HepG2 (cell line): ENCODE results near the gene MRFAP1L1. TPM values are rescaled to one million over a fixed set of nuclear protein-coding genes. Genes with fewer than 3 reads are reported as not detected.
A peak's percentile ranks its signal among the peaks of the same experiment; 100 is the strongest.

ENCODE experiments used
- ATF5 ChIP-seq: sonication (generic); formaldehyde crosslinking; IDR thresholded peaks from 2 replicates; pipeline ENCODE4 v1.4.0; 2020; ENCODE audit warnings: mild to moderate bottlenecking, low read depth, missing genetic modification reagents
- BRCA1 ChIP-seq: sonication (generic); formaldehyde crosslinking; IDR thresholded peaks from 2 replicates; pipeline ENCODE4 v1.4.0; 2020; ENCODE audit warnings: missing genetic modification reagents
- CBFB ChIP-seq: sonication (generic); formaldehyde crosslinking; IDR thresholded peaks from 2 replicates; pipeline ENCODE4 v1.4.0; 2020; ENCODE audit warnings: missing genetic modification reagents
- E2F5 ChIP-seq: sonication (generic); formaldehyde crosslinking; conservative IDR thresholded peaks from 2 replicates; pipeline ENCODE4 v1.4.0; 2020; ENCODE audit warnings: missing genetic modification reagents
- ELF4 ChIP-seq: sonication (generic); formaldehyde crosslinking; IDR thresholded peaks from 2 replicates; pipeline ENCODE4 v1.5.0; 2020; ENCODE audit warnings: missing genetic modification reagents, mild to moderate bottlenecking, moderate library complexity, borderline replicate concordance
- ETV5 ChIP-seq: IDR thresholded peaks from 2 replicates; pipeline ENCODE4 v1.6.1; 2018; ENCODE audit warnings: missing biosample characterization, missing genetic modification reagents, inconsistent platforms, borderline replicate concordance
- KLF15 ChIP-seq: sonication (generic); formaldehyde crosslinking; IDR thresholded peaks from 2 replicates; pipeline ENCODE4 v1.8.1; 2023; ENCODE audit warnings: borderline replicate concordance, mild to moderate bottlenecking, inconsistent platforms, missing genetic modification reagents, mixed read lengths
- MTA1 ChIP-seq: sonication (generic); formaldehyde crosslinking; IDR thresholded peaks from 2 replicates; pipeline ENCODE4 v1.4.0; 2020; ENCODE audit warnings: missing genetic modification reagents, mild to moderate bottlenecking, borderline replicate concordance
- PRMT3 ChIP-seq: sonication (generic); formaldehyde crosslinking; IDR thresholded peaks from 2 replicates; pipeline ENCODE4 v1.8.1; 2022; ENCODE audit warnings: low read depth, mild to moderate bottlenecking, moderate library complexity, missing genetic modification reagents, borderline replicate concordance
- ZGPAT ChIP-seq: IDR thresholded peaks from 2 replicates; pipeline ENCODE4 v1.6.1; 2016; ENCODE audit warnings: mild to moderate bottlenecking
- ZKSCAN1 ChIP-seq: fragments of 150-350 bp; IDR thresholded peaks from 2 replicates; pipeline ENCODE4 v1.6.1; 2014; ENCODE audit warnings: low read length
- ZNF34 ChIP-seq: sonication (generic); formaldehyde crosslinking; IDR thresholded peaks from 2 replicates; pipeline ENCODE4 v1.4.0; 2020; ENCODE audit warnings: mild to moderate bottlenecking, missing genetic modification reagents, borderline replicate concordance
- ZNF382 ChIP-seq: sonication (generic); formaldehyde crosslinking; IDR thresholded peaks from 2 replicates; pipeline ENCODE4 v1.5.0; 2020; ENCODE audit warnings: missing genetic modification reagents, mild to moderate bottlenecking, borderline replicate concordance
- ZNF460 ChIP-seq: sonication (generic); formaldehyde crosslinking; IDR thresholded peaks from 2 replicates; pipeline ENCODE4 v1.5.1; 2020; ENCODE audit warnings: missing genetic modification reagents, mild to moderate bottlenecking, borderline replicate concordance
- polyA plus RNA-seq, 8 experiments: library from polyadenylated mRNA; depleted of rRNA in 3 of 8; stranded (reverse) in 7 of 8; unstranded in 1 of 8; fragments of >200 nt; fragmentation: Illumina TruSeq in 4 of 8; extraction: Trizol in 4 of 8; gene quantifications; 2 replicates each; pipeline versions ENCODE4 v1.2.1 to v1.2.3, GENCODE V29; 2011 to 2016; ENCODE audit warnings: low read depth in 4 of 8, missing spikeins in 1 of 8, mixed read lengths in 1 of 8; ENCODE audit not compliant: insufficient read depth in 1 of 8
- total RNA-seq, 5 experiments: library from RNA; depleted of rRNA; stranded (reverse); fragments of >200 nt; fragmentation: Illumina TruSeq; extraction: Trizol; gene quantifications; 2 replicates each; pipeline ENCODE4 v1.2.3, GENCODE V29; 2016; ENCODE audit warnings: low read depth in 1 of 5
- TF ChIP-seq, protein P1 (sequence below): IDR thresholded peaks from 2 replicates; pipeline ENCODE4 v1.6.1; 2016; ENCODE audit warnings: missing compliant biosample characterization, missing genetic modification reagents, borderline replicate concordance
- TF ChIP-seq, protein P2 (sequence below): sonication (generic); formaldehyde crosslinking; IDR thresholded peaks from 2 replicates; pipeline ENCODE4 v1.5.0; 2020; ENCODE audit warnings: mild to moderate bottlenecking, missing genetic modification reagents

MRFAP1L1 gene
- total and polyA plus RNA-seq, 2 of the 13 experiments (the other 11 are each of a cell fraction or from before 2014, with no cell fraction given), result 44.8 to 76.6 TPM

DNA sequence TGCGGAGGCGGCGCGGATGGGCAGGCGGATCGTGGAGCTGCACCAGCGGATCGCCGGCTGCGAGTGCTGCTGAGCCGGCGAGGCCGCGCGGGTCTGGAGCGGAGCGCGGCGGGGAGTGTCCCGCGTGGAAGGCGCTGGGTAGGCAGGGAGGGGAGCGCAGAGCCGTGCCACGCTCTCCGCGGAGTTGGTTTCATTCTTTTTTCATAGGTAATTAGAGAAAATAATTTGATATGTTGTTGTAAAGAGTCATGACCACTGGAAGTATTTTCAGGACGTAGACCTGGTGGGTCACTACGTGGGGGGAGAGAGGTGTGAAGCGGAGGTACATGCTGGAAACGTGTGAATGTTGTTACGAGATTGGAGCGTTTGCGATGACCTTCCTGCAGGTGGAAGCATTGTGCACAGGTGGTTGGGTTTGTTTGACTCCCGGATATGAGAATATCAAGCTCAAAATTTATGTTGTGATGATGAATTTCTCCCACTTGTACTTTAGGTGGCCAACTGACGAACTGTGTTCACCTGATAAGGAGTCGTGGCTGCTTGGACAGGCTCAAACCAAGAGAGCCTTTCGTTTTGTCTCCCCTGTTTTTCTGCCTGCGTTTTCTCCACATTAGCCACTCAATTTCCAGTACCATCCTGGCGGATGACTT is 35.0 kb downstream of the MRFAP1L1 start (continued):
- TF ChIP-seq, protein P1, sequence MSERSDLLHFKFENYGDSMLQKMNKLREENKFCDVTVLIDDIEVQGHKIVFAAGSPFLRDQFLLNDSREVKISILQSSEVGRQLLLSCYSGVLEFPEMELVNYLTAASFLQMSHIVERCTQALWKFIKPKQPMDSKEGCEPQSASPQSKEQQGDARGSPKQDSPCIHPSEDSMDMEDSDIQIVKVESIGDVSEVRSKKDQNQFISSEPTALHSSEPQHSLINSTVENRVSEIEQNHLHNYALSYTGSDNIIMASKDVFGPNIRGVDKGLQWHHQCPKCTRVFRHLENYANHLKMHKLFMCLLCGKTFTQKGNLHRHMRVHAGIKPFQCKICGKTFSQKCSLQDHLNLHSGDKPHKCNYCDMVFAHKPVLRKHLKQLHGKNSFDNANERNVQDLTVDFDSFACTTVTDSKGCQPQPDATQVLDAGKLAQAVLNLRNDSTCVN (CRISPR knock-in tag), result no peak
- TF ChIP-seq ATF5 (CRISPR knock-in tag), result no peak
- TF ChIP-seq MTA1 (CRISPR knock-in tag), result no peak
- TF ChIP-seq, protein P2, sequence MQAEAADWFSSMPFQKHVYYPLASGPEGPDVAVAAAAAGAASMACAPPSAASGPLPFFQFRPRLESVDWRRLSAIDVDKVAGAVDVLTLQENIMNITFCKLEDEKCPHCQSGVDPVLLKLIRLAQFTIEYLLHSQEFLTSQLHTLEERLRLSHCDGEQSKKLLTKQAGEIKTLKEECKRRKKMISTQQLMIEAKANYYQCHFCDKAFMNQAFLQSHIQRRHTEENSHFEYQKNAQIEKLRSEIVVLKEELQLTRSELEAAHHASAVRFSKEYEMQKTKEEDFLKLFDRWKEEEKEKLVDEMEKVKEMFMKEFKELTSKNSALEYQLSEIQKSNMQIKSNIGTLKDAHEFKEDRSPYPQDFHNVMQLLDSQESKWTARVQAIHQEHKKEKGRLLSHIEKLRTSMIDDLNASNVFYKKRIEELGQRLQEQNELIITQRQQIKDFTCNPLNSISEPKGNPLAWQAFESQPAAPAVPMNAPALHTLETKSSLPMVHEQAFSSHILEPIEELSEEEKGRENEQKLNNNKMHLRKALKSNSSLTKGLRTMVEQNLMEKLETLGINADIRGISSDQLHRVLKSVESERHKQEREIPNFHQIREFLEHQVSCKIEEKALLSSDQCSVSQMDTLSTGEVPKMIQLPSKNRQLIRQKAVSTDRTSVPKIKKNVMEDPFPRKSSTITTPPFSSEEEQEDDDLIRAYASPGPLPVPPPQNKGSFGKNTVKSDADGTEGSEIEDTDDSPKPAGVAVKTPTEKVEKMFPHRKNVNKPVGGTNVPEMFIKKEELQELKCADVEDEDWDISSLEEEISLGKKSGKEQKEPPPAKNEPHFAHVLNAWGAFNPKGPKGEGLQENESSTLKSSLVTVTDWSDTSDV, result no peak
- no peak for TF ChIP-seq ELF4 (CRISPR knock-in tag)
- no peak for TF ChIP-seq E2F5 (CRISPR knock-in tag)
- no peak for TF ChIP-seq ETV5
- TF ChIP-seq BRCA1 (CRISPR knock-in tag), result no peak
- TF ChIP-seq ZKSCAN1, result no peak
- TF ChIP-seq KLF15 (CRISPR knock-in tag), result no peak
- TF ChIP-seq CBFB, result no peak
- no peak for TF ChIP-seq ZNF382 (CRISPR knock-in tag)
- no peak for TF ChIP-seq ZNF34 (CRISPR knock-in tag)
- no peak for TF ChIP-seq ZGPAT (CRISPR knock-in tag)
- 0 out of 2 replicates have a peak, but pooled peaks have one; percentile 9 for TF ChIP-seq PRMT3 (CRISPR knock-in tag)
- TF ChIP-seq ZNF460 (CRISPR knock-in tag), result no peak
